Endothelial cell of umbilical vein (primary cell): ENCODE measurements around the gene DMBX1. TPM values are rescaled to one million over a fixed set of nuclear protein-coding genes. Genes with fewer than 3 reads are reported as not detected.

Experiments
- BruUV-seq: library from RNA; stranded (reverse); fragments of 400-500 nt; replicated peaks from 2 replicates; lab custom pipeline; 2021; lab: Mats Ljungman, UMichigan
- CTCF ChIA-PET: fragments of 300-600, 350-600 bp; sonication (Branson Sonifier 250); formaldehyde crosslinking; loops from one replicate; lab custom pipeline; 2021; ENCODE audit warnings: antibody characterized with exemption, inconsistent platforms; lab: Charles Lee
- POLR2A ChIA-PET: fragments of 300-600, 350-600 bp; sonication (Branson Sonifier 250); formaldehyde crosslinking; loops from one replicate; lab custom pipeline; 2021; ENCODE audit warnings: antibody characterized with exemption, inconsistent platforms; lab: Charles Lee
- DNase-seq: peaks from one replicate; pipeline ENCODE4 v3.0.0-alpha.2; 2011; ENCODE audit warnings: low read depth, low spot score
- FAIRE-seq: peaks from 2 replicates; lab custom pipeline; 2011; peaks lifted over from hg19 to GRCh38; lab: Jason Lieb, UNC
- H2AFZ ChIP-seq: 2 replicates; pipeline ENCODE4 v1.6.0; 2012; ENCODE audit warnings: low read depth, low read length, control low read depth, inconsistent platforms
- H3K27ac ChIP-seq: 2 replicates; pipeline ENCODE4 v1.5.1; 2011; ENCODE audit warnings: low read depth, mild to moderate bottlenecking, control low read depth, low read length, moderate library complexity; ENCODE audit not compliant: insufficient read depth
- H3K27me3 ChIP-seq, 2 experiments: 2 replicates each; pipeline versions ENCODE4 v1.6.0 to v1.6.1; 2011; ENCODE audit warnings: low read length in 2 of 2, mixed read lengths in 1 of 2; ENCODE audit not compliant: control insufficient read depth in 2 of 2, insufficient read depth in 2 of 2
- H3K36me3 ChIP-seq, 2 experiments: 2 replicates in 1 of 2; 3 replicates in 1 of 2; pipeline ENCODE4 v1.5.1; 2011; ENCODE audit warnings: low read length in 2 of 2, mild to moderate bottlenecking in 1 of 2, moderate library complexity in 1 of 2; ENCODE audit not compliant: control insufficient read depth in 2 of 2, insufficient read depth in 2 of 2; ENCODE audit errors: extremely low read depth in 1 of 2
- H3K4me1 ChIP-seq: 3 replicates; pipeline ENCODE4 v1.5.1; 2011; ENCODE audit warnings: mild to moderate bottlenecking, low read length; ENCODE audit not compliant: control insufficient read depth, insufficient read depth; ENCODE audit errors: extremely low read depth
- H3K4me2 ChIP-seq: 2 replicates; pipeline ENCODE4 v1.6.1; 2011; ENCODE audit warnings: low read length, control low read depth, mixed read lengths; ENCODE audit not compliant: insufficient read depth
- H3K4me3 ChIP-seq, 3 experiments: fragments of 200-600 bp in 1 of 3; sonication (generic), shearing (Covaris generic) in 1 of 3; replicated peaks in 1 of 3; 2 replicates each; pipeline ENCODE4 v1.5.1; 2011 to 2016; ENCODE audit warnings: control low read depth in 3 of 3, low read length in 3 of 3, mild to moderate bottlenecking in 2 of 3, inconsistent platforms in 1 of 3, low read depth in 1 of 3, moderate library complexity in 1 of 3; ENCODE audit not compliant: insufficient read depth in 1 of 3
- H3K79me2 ChIP-seq: 2 replicates; pipeline ENCODE4 v1.6.0; 2012; ENCODE audit warnings: low read length, inconsistent platforms; ENCODE audit not compliant: control insufficient read depth, insufficient read depth
- H3K9ac ChIP-seq: replicated peaks from 2 replicates; pipeline ENCODE3; 2011; ENCODE audit warnings: low read length, control low read depth; ENCODE audit not compliant: insufficient read depth; ENCODE audit errors: extremely low read depth
- H3K9me1 ChIP-seq: replicated peaks from 3 replicates; pipeline ENCODE4 v1.6.0; 2011; ENCODE audit warnings: mild to moderate bottlenecking, low read length; ENCODE audit not compliant: control insufficient read depth, insufficient read depth; ENCODE audit errors: extremely low read depth
- H3K9me3 ChIP-seq: replicated peaks from 2 replicates; pipeline ENCODE4 v1.5.1; 2012; ENCODE audit warnings: low read length, inconsistent platforms; ENCODE audit not compliant: control insufficient read depth, insufficient read depth
- H4K20me1 ChIP-seq: replicated peaks from 2 replicates; pipeline ENCODE3; 2011; ENCODE audit warnings: mild to moderate bottlenecking, low read length; ENCODE audit not compliant: control insufficient read depth, insufficient read depth; ENCODE audit errors: extremely low read depth
- EZH2 ChIP-seq: IDR thresholded peaks from 2 replicates; pipeline ENCODE4 v1.6.1; 2012; ENCODE audit warnings: borderline replicate concordance, low read depth, mild to moderate bottlenecking, moderate library complexity, low read length, inconsistent platforms; ENCODE audit not compliant: severe bottlenecking
- FOS ChIP-seq: IDR thresholded peaks from 2 replicates; pipeline ENCODE4 v1.6.1; 2011; ENCODE audit warnings: mild to moderate bottlenecking, low read length, moderate library complexity, borderline replicate concordance; ENCODE audit not compliant: insufficient read depth
- GATA2 ChIP-seq: IDR thresholded peaks from 2 replicates; pipeline ENCODE4 v1.7.0; 2011; ENCODE audit warnings: low read depth, mild to moderate bottlenecking, moderate library complexity, mixed read lengths, low read length; ENCODE audit not compliant: insufficient read length, insufficient read depth
- JUN ChIP-seq: IDR thresholded peaks from 2 replicates; pipeline ENCODE4 v1.6.1; 2011; ENCODE audit warnings: borderline replicate concordance, low read depth; ENCODE audit not compliant: insufficient read length, insufficient read depth
- MYC ChIP-seq: IDR thresholded peaks from one replicate; pipeline ENCODE4 v1.6.1; 2011; ENCODE audit warnings: mild to moderate bottlenecking, low read depth, low read length
- POLR2A ChIP-seq: IDR thresholded peaks from 2 replicates; pipeline ENCODE4 v1.6.1; 2012; ENCODE audit warnings: low read depth, mild to moderate bottlenecking, control low read depth, low read length
- POLR2AphosphoS5 ChIP-seq: IDR thresholded peaks from 2 replicates; pipeline ENCODE4 v1.6.1; 2012; ENCODE audit warnings: low read depth, mild to moderate bottlenecking, control low read depth, low read length, moderate library complexity; ENCODE audit not compliant: insufficient read depth
- dilution Hi-C: fragments of 300-500 bp; cut with MboI; formaldehyde crosslinking; loops from one replicate; pipeline ENCODE4 v1.15.0; 2019; ENCODE audit warnings: low sequenced_read_pairs; ENCODE audit not compliant: extremely low pct_ligation_motif_present
- intact Hi-C: fragments of 100-400 bp; cut with micrococcal nuclease; formaldehyde crosslinking; loops from one replicate; pipeline ENCODE4 v1.10.0; 2022
- polyA plus RNA-seq, 4 experiments: library from polyadenylated mRNA; depleted of rRNA in 3 of 4; stranded (reverse) in 3 of 4; unstranded in 1 of 4; fragments of >200 nt; gene quantifications; 2 replicates each; pipeline versions ENCODE4 v1.2.1 to v1.2.3, GENCODE V29; 2011 to 2012; ENCODE audit warnings: missing spikeins in 1 of 4
- total RNA-seq: library from RNA; stranded (reverse); gene quantifications from 2 replicates; pipeline ENCODE4 v1.2.3, GENCODE V29; 2021
- TF ChIP-seq, protein P1 (sequence below): IDR thresholded peaks from 2 replicates; pipeline ENCODE4 v1.6.1; 2011; ENCODE audit not compliant: insufficient read depth, insufficient read length
- TF ChIP-seq, protein P2 (sequence below), 2 donors: IDR thresholded peaks; 1 replicate in 1 of 2; 2 replicates in 1 of 2; pipeline ENCODE4 v1.5.1; 2011; ENCODE audit warnings: low read length in 2 of 2, mild to moderate bottlenecking in 2 of 2, moderate library complexity in 2 of 2, control low read depth in 1 of 2, inconsistent platforms in 1 of 2, low read depth in 1 of 2; ENCODE audit not compliant: insufficient read depth in 1 of 2; ENCODE audit errors: extremely low read depth in 1 of 2

DMBX1 gene
- total and polyA plus RNA-seq, 2 donors (not counting 3 experiments of a cell fraction or from before 2014, with no cell fraction given), result not detected

DNA sequence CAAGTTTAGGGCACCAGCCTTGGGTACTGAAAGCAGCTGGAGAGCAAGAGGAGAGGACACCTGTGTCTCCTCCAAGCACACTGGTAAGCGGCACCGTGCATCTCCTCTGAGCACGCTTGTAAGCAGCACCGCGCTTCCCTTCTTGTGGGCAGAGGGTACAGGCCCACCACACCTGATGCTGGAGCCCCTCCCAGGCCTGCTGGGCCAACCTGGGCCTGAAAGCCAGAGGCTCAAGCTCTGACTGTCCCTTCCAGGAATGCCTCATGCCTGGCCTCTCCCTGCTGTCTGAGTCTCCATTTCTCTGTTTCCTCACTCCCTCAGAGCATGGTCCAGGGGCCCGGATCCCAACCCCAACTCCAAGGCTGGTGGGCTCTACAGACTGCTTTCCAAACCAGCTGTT, 25.9 kb downstream of the DMBX1 start:
- peaks cover 19 to 39% of the 10 kb centered on the region in 2 experiments for H3K27me3 ChIP-seq
- dilution Hi-C loops (no loop called here), intact Hi-C loops (no loop called here)
- H3K36me3 ChIP-seq, result no peaks in the 10 kb centered on the region
- DNase-seq (no peak), FAIRE-seq (no peak)
- H4K20me1 ChIP-seq, result no peaks in the 10 kb centered on the region
- no peaks in the 10 kb centered on the region for H3K79me2 ChIP-seq
- no peak overlapping the region for H3K27ac ChIP-seq
- no peak for TF ChIP-seq POLR2AphosphoS5
- TF ChIP-seq, protein P1, sequence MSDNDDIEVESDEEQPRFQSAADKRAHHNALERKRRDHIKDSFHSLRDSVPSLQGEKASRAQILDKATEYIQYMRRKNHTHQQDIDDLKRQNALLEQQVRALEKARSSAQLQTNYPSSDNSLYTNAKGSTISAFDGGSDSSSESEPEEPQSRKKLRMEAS, result no peak
- no peak for TF ChIP-seq GATA2
- TF ChIP-seq POLR2A, result no peak
- no peak for TF ChIP-seq EZH2
- no peak for TF ChIP-seq MYC
- no peak for TF ChIP-seq JUN
- TF ChIP-seq, protein P2, sequence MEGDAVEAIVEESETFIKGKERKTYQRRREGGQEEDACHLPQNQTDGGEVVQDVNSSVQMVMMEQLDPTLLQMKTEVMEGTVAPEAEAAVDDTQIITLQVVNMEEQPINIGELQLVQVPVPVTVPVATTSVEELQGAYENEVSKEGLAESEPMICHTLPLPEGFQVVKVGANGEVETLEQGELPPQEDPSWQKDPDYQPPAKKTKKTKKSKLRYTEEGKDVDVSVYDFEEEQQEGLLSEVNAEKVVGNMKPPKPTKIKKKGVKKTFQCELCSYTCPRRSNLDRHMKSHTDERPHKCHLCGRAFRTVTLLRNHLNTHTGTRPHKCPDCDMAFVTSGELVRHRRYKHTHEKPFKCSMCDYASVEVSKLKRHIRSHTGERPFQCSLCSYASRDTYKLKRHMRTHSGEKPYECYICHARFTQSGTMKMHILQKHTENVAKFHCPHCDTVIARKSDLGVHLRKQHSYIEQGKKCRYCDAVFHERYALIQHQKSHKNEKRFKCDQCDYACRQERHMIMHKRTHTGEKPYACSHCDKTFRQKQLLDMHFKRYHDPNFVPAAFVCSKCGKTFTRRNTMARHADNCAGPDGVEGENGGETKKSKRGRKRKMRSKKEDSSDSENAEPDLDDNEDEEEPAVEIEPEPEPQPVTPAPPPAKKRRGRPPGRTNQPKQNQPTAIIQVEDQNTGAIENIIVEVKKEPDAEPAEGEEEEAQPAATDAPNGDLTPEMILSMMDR (IDR thresholded peaks at IDR 0.05; ENCODE audit: extremely low read depth in 1 of 2, insufficient read depth in 1 of 2, low read depth in 1 of 2, low read length in 2 of 2), result no peak
- TF ChIP-seq FOS, result no peak
- H2AFZ ChIP-seq, result no peak overlapping the region
- no peaks in the 10 kb centered on the region for H3K9me3 ChIP-seq
- H3K4me2 ChIP-seq, result no peak overlapping the region
- POLR2A ChIA-PET, result no interaction called here
- no peak overlapping the region for H3K9ac ChIP-seq
- H3K4me1 ChIP-seq, result no peaks in the 10 kb centered on the region
- H3K9me1 ChIP-seq, result no peaks in the 10 kb centered on the region
- H3K4me3 ChIP-seq, result no peak overlapping the region
- BruUV-seq, result no TSS peak
- CTCF ChIA-PET, result interaction anchor here (1.1 kb wide), 1 partner anchor 10 kb away, joined by 3 read pairs; no protein-coding TSS in a partner anchor
